ENCODE data around the gene NKX1-1. TPM values are rescaled to one million over a fixed set of nuclear protein-coding genes. Genes with fewer than 3 reads are reported as not detected.

NKX1-1 gene
- not detected in 2 replicates for total RNA-seq (2014; rRNA removed; shearing (Covaris generic); ENCODE audit: low replicate concordance)

- H3K4me2 ChIP-seq (ENCODE audit: low read depth, low read length, poor library complexity, severe bottlenecking), result no peak within 1 kb of the TSS
- H3K9ac ChIP-seq (ENCODE audit: low read length), result no peak within 1 kb of the TSS
- no peaks in the 10 kb centered on the region for H3K4me1 ChIP-seq (ENCODE audit: low read length)
- H3K79me2 ChIP-seq (ENCODE audit: low read length), result no peaks in the 10 kb centered on the region
- no peak within 1 kb of the TSS for H2AFZ ChIP-seq (ENCODE audit: low read length)
- DNase-seq, result no peak
- H3K9me2 ChIP-seq (replicated peaks; ENCODE audit: insufficient read depth, low read length), result no peaks in the 10 kb centered on the region
- no peaks in the 10 kb centered on the region for H4K20me1 ChIP-seq (ENCODE audit: insufficient read depth, low read depth, low read length)
- H3K27ac ChIP-seq (ENCODE audit: low read length), result no peak within 1 kb of the TSS
- no peak within 1 kb of the TSS for H3K4me3 ChIP-seq (ENCODE audit: low read length)
- no peaks in the 10 kb centered on the region for H3K36me3 ChIP-seq (ENCODE audit: insufficient read depth, low read length)
- no peaks in the 10 kb centered on the region for H3K9me3 ChIP-seq (ENCODE audit: low read length)
- H3K27me3 ChIP-seq (ENCODE audit: low read length), result no peaks in the 10 kb centered on the region
Measured at GRCh38 chr4:1406394-1406980, at the start of gene NKX1-1. TSS of gene NKX1-1 (minus strand) at chr4:1406442. CDS start at chr4:1406442, 0 bp downstream.

- Histone ChIP-seq H3K27me3 (ENCODE audit: low read length) (no peaks in the 10 kb centered on the region; the same call in 1 of the 2 replicates), H3K4me2 (ENCODE audit: low read depth, low read length, poor library complexity, severe bottlenecking) (no peak overlapping the region), H3K9ac (ENCODE audit: low read length) (no peak overlapping the region), H3K4me3 (ENCODE audit: low read length) (no peak overlapping the region), H3K9me3 (ENCODE audit: low read length) (peaks cover 7% of the 10 kb centered on the region; the same call in 1 of the 2 replicates), H3K79me2 (ENCODE audit: low read length) (no peaks in the 10 kb centered on the region), H3K9me2 (replicated peaks; ENCODE audit: insufficient read depth, low read length) (no peaks in the 10 kb centered on the region), H4K20me1 (ENCODE audit: insufficient read depth, low read depth, low read length) (no peaks in the 10 kb centered on the region), H3K4me1 (ENCODE audit: low read length) (no peaks in the 10 kb centered on the region), H3K36me3 (ENCODE audit: insufficient read depth, low read length) (no peaks in the 10 kb centered on the region), H3K27ac (ENCODE audit: low read length) (no peak overlapping the region), H2AFZ (ENCODE audit: low read length) (no peak overlapping the region)
- no peak for DNase-seq
Measured at GRCh38 chr4:1453731-1454130, 47.5 kb upstream of the NKX1-1 start.

GRCh38 chr4:1452431-1453051, 46.3 kb upstream of the NKX1-1 start:
- H3K9ac ChIP-seq (ENCODE audit: low read length), result no peak overlapping the region
- H3K27ac ChIP-seq (ENCODE audit: low read length), result no peak overlapping the region
- H3K27me3 ChIP-seq (ENCODE audit: low read length), result no peaks in the 10 kb centered on the region; the same call in 1 of the 2 replicates
- no peak overlapping the region for H2AFZ ChIP-seq (ENCODE audit: low read length)
- no peaks in the 10 kb centered on the region for H4K20me1 ChIP-seq (ENCODE audit: insufficient read depth, low read depth, low read length)
- no peaks in the 10 kb centered on the region for H3K79me2 ChIP-seq (ENCODE audit: low read length)
- no peaks in the 10 kb centered on the region for H3K4me1 ChIP-seq (ENCODE audit: low read length)
- H3K9me2 ChIP-seq (replicated peaks; ENCODE audit: insufficient read depth, low read length), result no peaks in the 10 kb centered on the region
- H3K9me3 ChIP-seq (ENCODE audit: low read length), result peaks cover 7% of the 10 kb centered on the region; the same call in 1 of the 2 replicates
- no peak overlapping the region for H3K4me2 ChIP-seq (ENCODE audit: low read depth, low read length, poor library complexity, severe bottlenecking)
- H3K36me3 ChIP-seq (ENCODE audit: insufficient read depth, low read length), result no peaks in the 10 kb centered on the region
- DNase-seq, result no peak
- no peak overlapping the region for H3K4me3 ChIP-seq (ENCODE audit: low read length)

GRCh38 chr4:1451752-1452122, 45.5 kb upstream of the NKX1-1 start:
- Histone ChIP-seq H3K9me3 (ENCODE audit: low read length) (peaks cover 7% of the 10 kb centered on the region; the same call in 1 of the 2 replicates), H3K36me3 (ENCODE audit: insufficient read depth, low read length) (no peaks in the 10 kb centered on the region), H3K4me2 (ENCODE audit: low read depth, low read length, poor library complexity, severe bottlenecking) (no peak overlapping the region), H3K79me2 (ENCODE audit: low read length) (no peaks in the 10 kb centered on the region), H3K9ac (ENCODE audit: low read length) (no peak overlapping the region), H3K4me3 (ENCODE audit: low read length) (no peak overlapping the region), H3K27me3 (ENCODE audit: low read length) (no peaks in the 10 kb centered on the region; the same call in 1 of the 2 replicates), H3K9me2 (replicated peaks; ENCODE audit: insufficient read depth, low read length) (no peaks in the 10 kb centered on the region), H3K27ac (ENCODE audit: low read length) (no peak overlapping the region), H4K20me1 (ENCODE audit: insufficient read depth, low read depth, low read length) (no peaks in the 10 kb centered on the region), H3K4me1 (ENCODE audit: low read length) (no peaks in the 10 kb centered on the region), H2AFZ (ENCODE audit: low read length) (no peak overlapping the region)
- no peak for DNase-seq

- Histone ChIP-seq H3K4me3 (ENCODE audit: low read length) (no peak overlapping the region), H3K4me1 (ENCODE audit: low read length) (no peaks in the 10 kb centered on the region), H3K27ac (ENCODE audit: low read length) (no peak overlapping the region), H2AFZ (ENCODE audit: low read length) (no peak overlapping the region), H3K9ac (ENCODE audit: low read length) (no peak overlapping the region), H3K4me2 (ENCODE audit: low read depth, low read length, poor library complexity, severe bottlenecking) (no peak overlapping the region), H3K79me2 (ENCODE audit: low read length) (no peaks in the 10 kb centered on the region), H3K36me3 (ENCODE audit: insufficient read depth, low read length) (no peaks in the 10 kb centered on the region), H4K20me1 (ENCODE audit: insufficient read depth, low read depth, low read length) (no peaks in the 10 kb centered on the region), H3K9me3 (ENCODE audit: low read length) (peaks cover 7% of the 10 kb centered on the region; the same call in 1 of the 2 replicates), H3K27me3 (ENCODE audit: low read length) (no peaks in the 10 kb centered on the region; the same call in 1 of the 2 replicates), H3K9me2 (replicated peaks; ENCODE audit: insufficient read depth, low read length) (no peaks in the 10 kb centered on the region)
- no peak for DNase-seq
Measured at GRCh38 chr4:1451106-1451751, 45.0 kb upstream of the NKX1-1 start.

GRCh38 chr4:1449833-1450741, 43.8 kb upstream of the NKX1-1 start:
- peaks cover 7% of the 10 kb centered on the region; the same call in 1 of the 2 replicates for H3K9me3 ChIP-seq (ENCODE audit: low read length)
- no peak overlapping the region for H3K9ac ChIP-seq (ENCODE audit: low read length)
- no peaks in the 10 kb centered on the region for H3K36me3 ChIP-seq (ENCODE audit: insufficient read depth, low read length)
- H3K27ac ChIP-seq (ENCODE audit: low read length), result no peak overlapping the region
- H3K4me3 ChIP-seq (ENCODE audit: low read length), result no peak overlapping the region
- H3K4me1 ChIP-seq (ENCODE audit: low read length), result no peaks in the 10 kb centered on the region
- H2AFZ ChIP-seq (ENCODE audit: low read length), result no peak overlapping the region
- H3K27me3 ChIP-seq (ENCODE audit: low read length), result no peaks in the 10 kb centered on the region; the same call in 1 of the 2 replicates
- no peak for DNase-seq
- no peak overlapping the region for H3K4me2 ChIP-seq (ENCODE audit: low read depth, low read length, poor library complexity, severe bottlenecking)
- H3K79me2 ChIP-seq (ENCODE audit: low read length), result no peaks in the 10 kb centered on the region
- H3K9me2 ChIP-seq (replicated peaks; ENCODE audit: insufficient read depth, low read length), result no peaks in the 10 kb centered on the region
- no peaks in the 10 kb centered on the region for H4K20me1 ChIP-seq (ENCODE audit: insufficient read depth, low read depth, low read length)

- H3K9me3 ChIP-seq (ENCODE audit: low read length), result peaks cover 7% of the 10 kb centered on the region; the same call in 1 of the 2 replicates
- no peaks in the 10 kb centered on the region for H3K4me1 ChIP-seq (ENCODE audit: low read length)
- H3K4me3 ChIP-seq (ENCODE audit: low read length), result no peak overlapping the region
- no peak for DNase-seq
- no peaks in the 10 kb centered on the region for H3K79me2 ChIP-seq (ENCODE audit: low read length)
- no peaks in the 10 kb centered on the region; the same call in 1 of the 2 replicates for H3K27me3 ChIP-seq (ENCODE audit: low read length)
- H4K20me1 ChIP-seq (ENCODE audit: insufficient read depth, low read depth, low read length), result no peaks in the 10 kb centered on the region
- no peak overlapping the region for H3K27ac ChIP-seq (ENCODE audit: low read length)
- H2AFZ ChIP-seq (ENCODE audit: low read length), result no peak overlapping the region
- no peak overlapping the region for H3K9ac ChIP-seq (ENCODE audit: low read length)
- H3K4me2 ChIP-seq (ENCODE audit: low read depth, low read length, poor library complexity, severe bottlenecking), result no peak overlapping the region
- no peaks in the 10 kb centered on the region for H3K9me2 ChIP-seq (replicated peaks; ENCODE audit: insufficient read depth, low read length)
- H3K36me3 ChIP-seq (ENCODE audit: insufficient read depth, low read length), result no peaks in the 10 kb centered on the region
Measured at GRCh38 chr4:1449475-1449832, 43.2 kb upstream of the NKX1-1 start.
